GM18867 (cell line): Measurements from ENCODE around the gene CDC5L.

Experiments
- ATAC-seq: cut with Tn5 transposase; IDR thresholded peaks from one replicate; pipeline ENCODE4 v1.9.1; 2021; ENCODE audit warnings: mild to moderate bottlenecking, moderate library complexity; ENCODE audit not compliant: unreplicated experiment

The CDC5L gene

GRCh38 chr6:44473393-44474189 is 86.1 kb downstream of the CDC5L start:
- ATAC-seq: no peak

DNA sequence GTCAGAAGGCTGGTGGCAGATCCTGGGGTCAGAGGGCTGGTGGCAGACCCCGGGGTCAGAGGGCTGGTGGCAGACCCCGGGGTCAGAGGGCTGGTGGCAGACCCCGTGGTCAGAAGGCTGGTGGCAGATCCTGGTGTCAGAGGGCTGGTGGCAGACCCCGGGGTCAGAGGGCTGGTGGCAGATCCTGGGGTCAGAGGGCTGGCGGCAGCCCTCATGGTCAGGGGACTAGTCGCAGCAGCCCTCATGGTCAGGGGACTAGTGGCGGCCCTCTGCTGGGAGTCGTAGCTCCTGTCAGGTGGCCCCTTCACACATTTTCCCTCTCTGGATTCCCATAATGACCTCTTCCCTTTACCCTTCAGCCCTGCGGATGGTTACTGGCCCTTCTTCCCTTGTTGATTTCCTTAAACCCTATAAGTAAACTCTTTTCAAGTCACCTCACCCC is 86.7 kb downstream of the CDC5L start:
- ATAC-seq: no peak

GRCh38 chr6:44474643-44475042 is 87.1 kb downstream of the CDC5L start:
- ATAC-seq: no peak

DNA sequence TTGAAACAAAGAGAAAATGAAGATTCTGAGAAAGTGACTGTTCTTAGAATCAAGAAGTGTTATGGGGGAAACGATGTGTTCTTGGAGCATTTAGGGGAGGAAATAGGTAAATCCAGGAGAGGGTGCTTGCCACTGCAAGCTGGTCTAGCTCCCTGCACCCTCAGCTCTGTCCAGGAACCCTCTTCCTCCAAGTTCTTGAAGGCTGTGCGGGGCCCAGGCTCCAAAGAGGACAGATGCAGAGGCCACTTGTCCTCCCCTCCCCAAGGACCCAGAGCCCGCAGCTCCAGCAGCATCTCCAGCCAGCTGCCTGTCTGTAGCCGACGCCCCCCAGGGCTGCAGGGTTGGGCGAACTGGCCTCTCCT is 87.9 kb downstream of the CDC5L start:
- ATAC-seq: peak; percentile 25

GRCh38 chr6:44475779-44476434 is 88.4 kb downstream of the CDC5L start:
- ATAC-seq: peak; percentile 81

DNA sequence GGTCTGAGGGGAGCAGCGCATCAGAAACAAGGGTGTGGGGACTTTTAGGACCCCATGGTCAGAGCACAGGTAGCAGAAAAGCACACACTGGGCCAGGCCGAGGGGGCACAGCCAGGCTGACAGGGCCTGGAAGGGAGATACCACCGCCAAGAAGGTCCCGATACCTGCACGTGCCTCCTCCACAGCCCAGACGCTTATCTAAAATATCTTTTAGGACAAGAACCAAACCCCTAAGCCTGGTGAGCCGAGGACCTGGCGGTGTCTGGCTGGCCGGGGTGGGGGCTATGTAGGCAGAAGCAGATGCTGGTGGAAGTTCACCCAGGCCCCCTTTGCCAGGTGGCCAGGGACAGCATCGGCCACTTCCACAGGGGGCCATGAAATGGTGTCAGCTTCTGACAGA is 89.3 kb downstream of the CDC5L start:
- no peak for ATAC-seq

DNA sequence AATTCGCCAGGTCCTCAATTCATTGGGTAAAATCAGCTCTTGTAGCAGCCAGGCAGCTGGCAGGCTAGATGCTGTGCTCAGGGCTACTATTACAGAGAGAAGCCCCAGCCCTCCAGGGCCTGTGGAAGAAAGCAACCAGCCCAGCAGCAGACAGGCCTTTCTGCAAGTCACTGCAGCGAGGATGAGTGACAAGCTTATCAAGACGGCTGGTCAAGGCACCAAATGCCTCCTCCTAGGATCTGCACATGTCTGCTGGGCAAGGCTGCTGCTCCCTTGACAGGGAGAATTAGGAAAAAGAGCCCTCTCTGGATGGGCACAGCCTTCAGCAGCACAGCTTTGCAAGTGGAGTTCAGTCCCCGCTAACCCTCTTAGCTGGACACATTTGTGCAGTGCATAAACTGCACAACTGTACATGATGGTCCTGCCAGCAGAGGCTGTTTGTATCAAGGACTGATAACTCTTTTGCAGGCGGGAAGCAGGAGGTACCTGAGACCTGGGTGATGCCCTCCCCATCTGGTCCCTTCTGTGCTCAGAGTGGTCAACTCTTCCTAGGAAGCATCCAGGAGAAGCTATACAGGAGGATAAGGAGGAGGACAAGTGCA is 89.9 kb downstream of the CDC5L start:
- ATAC-seq: no peak

GRCh38 chr6:44478158-44478557 is 90.7 kb downstream of the CDC5L start:
- no peak for ATAC-seq

GRCh38 chr6:44478591-44479254 is 91.2 kb downstream of the CDC5L start:
- ATAC-seq: no peak

DNA sequence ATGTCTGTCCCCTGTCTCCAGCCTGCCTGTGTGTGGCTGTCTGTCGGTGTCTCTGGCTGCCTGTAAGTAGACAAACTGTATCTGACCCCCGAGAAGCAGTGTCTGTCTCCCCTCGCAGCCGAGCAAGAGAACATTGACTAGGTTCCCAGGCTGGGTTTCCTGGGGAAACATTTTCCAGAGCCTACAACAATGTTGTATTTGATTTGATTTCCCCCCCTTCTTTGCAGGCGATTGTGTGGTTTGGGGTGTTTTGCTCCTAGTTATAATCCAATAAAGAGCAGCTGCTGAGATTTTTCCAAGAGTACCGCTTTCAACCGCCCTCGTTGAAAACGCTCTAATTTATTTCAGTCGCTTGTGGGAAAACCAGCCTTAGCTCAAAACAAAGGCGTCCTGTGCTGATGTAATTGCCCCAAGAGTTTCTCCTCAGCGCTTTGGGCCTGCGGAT is 92.6 kb downstream of the CDC5L start:
- ATAC-seq: no peak

- no peak for ATAC-seq
Measured at GRCh38 chr6:44481056-44481455, 93.5 kb downstream of the CDC5L start.

- ATAC-seq: no peak
Measured at GRCh38 chr6:44481760-44482159, 94.3 kb downstream of the CDC5L start.

DNA sequence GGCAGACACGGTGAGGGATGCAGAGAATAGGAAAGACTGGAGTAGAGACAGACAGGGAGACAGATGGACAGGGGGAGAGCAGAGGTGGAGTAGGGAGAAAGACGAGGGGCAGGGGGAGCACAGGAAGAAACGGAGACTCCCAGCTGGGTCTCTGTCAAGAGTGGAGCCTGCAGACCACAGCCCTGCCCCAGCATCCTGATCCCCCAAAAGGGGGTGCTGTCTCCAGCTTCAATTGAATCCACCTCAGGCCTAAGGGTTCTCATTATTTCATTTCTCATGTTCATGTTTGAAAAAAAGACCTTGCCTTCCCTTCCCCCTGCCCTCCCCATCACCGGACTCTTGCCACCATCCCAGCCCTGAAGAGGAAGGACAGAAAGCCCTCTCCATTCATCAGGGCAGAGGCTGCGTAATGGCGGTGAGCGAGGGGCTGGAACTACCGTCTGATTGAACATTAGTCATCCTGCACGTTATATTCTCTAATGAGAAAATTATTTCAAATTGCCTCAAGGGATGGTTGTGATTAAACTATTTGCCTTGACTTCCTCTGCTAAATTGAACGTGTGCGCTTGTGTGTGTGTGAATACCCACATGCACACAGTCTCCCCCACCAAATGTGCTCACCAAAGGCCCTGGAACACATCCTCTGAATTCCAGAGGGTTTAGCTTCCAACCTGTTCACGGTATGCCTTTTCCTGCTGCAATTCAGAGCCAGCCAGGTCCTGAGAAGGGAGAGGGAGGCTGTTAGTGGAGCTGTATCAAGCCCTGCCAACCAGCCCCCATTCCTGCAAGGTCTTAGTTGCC is 98.3 kb downstream of the CDC5L start:
- no peak for ATAC-seq

GRCh38 chr6:44487002-44487401 is 99.5 kb downstream of the CDC5L start:
- no peak for ATAC-seq

DNA sequence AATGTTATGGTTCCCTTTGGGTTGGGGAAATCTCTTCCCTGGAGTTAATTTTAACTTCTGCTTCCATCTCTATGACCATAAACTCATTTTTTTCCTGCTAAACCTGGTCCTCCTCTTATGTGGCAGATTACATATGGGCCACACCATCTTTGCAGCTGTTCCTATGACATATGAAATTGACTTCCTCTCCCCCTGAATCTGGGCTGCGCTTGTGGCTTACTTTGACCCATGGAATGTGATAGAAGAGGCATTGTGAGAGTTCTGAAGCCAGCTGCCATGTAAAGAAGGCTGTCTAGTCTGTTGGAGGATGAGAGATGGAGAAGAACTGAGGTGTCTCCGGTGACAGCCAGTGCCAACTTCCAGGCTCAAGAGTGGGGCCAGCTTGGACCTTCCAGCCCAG is 100.1 kb downstream of the CDC5L start:
- ATAC-seq: no peak

DNA sequence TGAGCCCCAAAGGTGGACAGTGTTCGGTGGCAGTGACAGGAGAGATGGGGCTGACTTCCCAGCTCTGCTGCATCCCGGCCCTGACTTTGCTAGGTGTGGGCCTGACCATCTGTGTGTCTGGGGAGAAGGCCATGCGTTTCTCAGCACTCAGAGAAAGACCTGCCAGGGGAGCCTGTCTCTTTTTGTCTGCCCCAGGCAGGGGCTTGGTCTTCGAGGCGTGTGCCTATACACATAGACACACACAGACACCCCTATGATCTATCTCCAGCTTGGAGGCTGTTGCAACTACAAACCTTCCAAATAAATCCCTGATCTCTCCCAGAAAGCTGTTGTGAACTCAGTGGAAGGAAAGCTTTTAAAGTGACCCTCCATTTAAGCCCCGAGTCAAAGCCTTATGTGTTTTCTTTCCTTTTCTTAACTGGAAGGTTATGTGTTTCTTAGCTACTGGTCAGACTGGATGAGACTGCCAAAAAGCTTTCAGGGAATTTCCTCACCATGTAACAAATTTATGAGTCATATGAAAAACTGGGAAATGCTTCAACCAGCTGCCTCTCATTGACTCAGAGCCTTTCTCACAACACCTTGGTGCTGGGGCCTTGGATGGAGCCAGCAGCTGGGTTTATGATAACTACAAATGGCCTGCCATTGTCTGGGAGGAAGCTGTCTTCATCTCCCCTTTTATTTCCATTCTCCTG is 102.6 kb downstream of the CDC5L start:
- no peak for ATAC-seq

DNA sequence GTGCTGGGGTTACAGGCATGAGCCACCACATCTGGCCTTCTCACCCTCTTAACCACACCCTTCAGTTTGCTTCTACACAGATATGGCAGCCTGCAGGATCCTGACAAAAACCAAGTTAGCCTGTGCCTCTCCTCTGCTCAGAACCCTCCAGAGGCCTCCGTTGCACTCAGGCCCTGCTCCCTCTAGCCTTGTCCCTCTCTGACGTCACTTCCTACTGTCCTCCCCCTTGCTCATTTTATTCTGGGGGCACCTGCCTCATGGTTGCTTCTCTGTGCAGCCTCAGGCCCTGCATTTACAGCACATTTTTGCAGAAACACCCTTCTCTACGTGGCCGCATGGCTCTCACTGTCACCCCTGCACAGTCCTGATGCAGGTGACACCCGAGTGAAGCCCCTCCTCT is 105.6 kb downstream of the CDC5L start:
- ATAC-seq: no peak

- ATAC-seq: no peak
Measured at GRCh38 chr6:44493593-44493992, 106.1 kb downstream of the CDC5L start.

DNA sequence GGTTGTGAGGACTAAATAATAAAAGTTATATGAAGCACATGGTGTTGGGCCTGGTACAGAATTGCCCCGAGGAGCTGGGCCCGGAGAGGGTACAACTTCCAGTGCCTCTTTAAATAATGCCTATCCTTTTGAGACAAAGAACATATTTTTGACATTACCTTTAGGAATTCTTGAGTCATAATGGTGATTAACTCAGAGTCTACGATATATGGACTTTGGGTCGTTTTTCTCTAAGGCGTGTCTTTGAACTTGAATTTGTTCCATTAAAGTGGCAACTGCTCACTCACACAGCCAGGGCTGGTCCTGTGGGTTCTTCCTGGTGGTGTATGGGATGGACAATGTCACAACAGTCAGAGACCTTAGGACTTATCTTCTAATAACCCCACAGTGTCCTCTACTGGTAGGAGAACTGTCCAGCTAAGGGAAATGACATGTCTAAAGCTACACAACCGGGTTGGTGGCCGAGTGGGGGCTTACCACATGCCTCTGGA is 106.5 kb downstream of the CDC5L start:
- no peak for ATAC-seq
